Panc1 (cell line): ENCODE results near the gene NLRP14.

Experiments used
- POLR2AphosphoS5 ChIP-seq: IDR thresholded peaks from 2 replicates; pipeline ENCODE4 v1.6.1; 2012; ENCODE audit warnings: mild to moderate bottlenecking, low read depth, low read length, moderate library complexity
- SIN3A ChIP-seq: IDR thresholded peaks from 2 replicates; pipeline ENCODE4 v1.6.1; 2012; ENCODE audit warnings: low read depth, mild to moderate bottlenecking, low read length, moderate library complexity, borderline replicate concordance; ENCODE audit not compliant: insufficient read depth
- TCF7L2 ChIP-seq: IDR thresholded peaks from 2 replicates; pipeline ENCODE4 v1.6.1; 2011; ENCODE audit warnings: mild to moderate bottlenecking, low read depth, low read length, inconsistent platforms
- TF ChIP-seq, protein P1 (sequence below): fragments of 450-650 bp; IDR thresholded peaks from 2 replicates; pipeline ENCODE4 v1.5.1; 2017; ENCODE audit warnings: mild to moderate bottlenecking
- TF ChIP-seq, protein P2 (sequence below), 2 experiments: IDR thresholded peaks; 2 replicates each; pipeline ENCODE4 v1.6.1; 2011 to 2012; ENCODE audit warnings: low read depth in 2 of 2, control low read depth in 1 of 2, low read length in 1 of 2, mild to moderate bottlenecking in 1 of 2, moderate library complexity in 1 of 2; ENCODE audit not compliant: insufficient read depth in 1 of 2

DNA sequence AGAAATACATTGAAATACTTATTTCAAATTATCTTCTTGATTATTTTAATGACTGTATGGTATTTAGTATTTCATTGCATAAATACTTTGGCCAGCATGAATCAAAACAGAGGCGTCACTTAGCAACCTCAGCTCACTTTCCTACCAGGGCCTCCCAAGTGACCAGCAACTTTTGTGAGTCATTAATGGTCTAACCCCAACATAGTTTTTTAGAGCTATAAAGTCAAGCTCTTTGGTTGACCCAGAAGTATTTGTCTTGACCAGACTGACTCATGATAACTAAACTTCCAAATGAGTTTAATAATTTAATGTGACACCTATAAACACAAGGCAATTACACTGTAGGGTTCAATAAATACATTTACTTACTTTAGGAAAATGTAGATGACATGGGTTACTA lies 40.6 kb downstream of the NLRP14 start:
- TF ChIP-seq POLR2AphosphoS5 (no peak), SIN3A (no peak), TCF7L2 (no peak)
- TF ChIP-seq, protein P1, sequence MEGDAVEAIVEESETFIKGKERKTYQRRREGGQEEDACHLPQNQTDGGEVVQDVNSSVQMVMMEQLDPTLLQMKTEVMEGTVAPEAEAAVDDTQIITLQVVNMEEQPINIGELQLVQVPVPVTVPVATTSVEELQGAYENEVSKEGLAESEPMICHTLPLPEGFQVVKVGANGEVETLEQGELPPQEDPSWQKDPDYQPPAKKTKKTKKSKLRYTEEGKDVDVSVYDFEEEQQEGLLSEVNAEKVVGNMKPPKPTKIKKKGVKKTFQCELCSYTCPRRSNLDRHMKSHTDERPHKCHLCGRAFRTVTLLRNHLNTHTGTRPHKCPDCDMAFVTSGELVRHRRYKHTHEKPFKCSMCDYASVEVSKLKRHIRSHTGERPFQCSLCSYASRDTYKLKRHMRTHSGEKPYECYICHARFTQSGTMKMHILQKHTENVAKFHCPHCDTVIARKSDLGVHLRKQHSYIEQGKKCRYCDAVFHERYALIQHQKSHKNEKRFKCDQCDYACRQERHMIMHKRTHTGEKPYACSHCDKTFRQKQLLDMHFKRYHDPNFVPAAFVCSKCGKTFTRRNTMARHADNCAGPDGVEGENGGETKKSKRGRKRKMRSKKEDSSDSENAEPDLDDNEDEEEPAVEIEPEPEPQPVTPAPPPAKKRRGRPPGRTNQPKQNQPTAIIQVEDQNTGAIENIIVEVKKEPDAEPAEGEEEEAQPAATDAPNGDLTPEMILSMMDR: no peak
- TF ChIP-seq, protein P2, sequence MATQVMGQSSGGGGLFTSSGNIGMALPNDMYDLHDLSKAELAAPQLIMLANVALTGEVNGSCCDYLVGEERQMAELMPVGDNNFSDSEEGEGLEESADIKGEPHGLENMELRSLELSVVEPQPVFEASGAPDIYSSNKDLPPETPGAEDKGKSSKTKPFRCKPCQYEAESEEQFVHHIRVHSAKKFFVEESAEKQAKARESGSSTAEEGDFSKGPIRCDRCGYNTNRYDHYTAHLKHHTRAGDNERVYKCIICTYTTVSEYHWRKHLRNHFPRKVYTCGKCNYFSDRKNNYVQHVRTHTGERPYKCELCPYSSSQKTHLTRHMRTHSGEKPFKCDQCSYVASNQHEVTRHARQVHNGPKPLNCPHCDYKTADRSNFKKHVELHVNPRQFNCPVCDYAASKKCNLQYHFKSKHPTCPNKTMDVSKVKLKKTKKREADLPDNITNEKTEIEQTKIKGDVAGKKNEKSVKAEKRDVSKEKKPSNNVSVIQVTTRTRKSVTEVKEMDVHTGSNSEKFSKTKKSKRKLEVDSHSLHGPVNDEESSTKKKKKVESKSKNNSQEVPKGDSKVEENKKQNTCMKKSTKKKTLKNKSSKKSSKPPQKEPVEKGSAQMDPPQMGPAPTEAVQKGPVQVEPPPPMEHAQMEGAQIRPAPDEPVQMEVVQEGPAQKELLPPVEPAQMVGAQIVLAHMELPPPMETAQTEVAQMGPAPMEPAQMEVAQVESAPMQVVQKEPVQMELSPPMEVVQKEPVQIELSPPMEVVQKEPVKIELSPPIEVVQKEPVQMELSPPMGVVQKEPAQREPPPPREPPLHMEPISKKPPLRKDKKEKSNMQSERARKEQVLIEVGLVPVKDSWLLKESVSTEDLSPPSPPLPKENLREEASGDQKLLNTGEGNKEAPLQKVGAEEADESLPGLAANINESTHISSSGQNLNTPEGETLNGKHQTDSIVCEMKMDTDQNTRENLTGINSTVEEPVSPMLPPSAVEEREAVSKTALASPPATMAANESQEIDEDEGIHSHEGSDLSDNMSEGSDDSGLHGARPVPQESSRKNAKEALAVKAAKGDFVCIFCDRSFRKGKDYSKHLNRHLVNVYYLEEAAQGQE (IDR thresholded peaks at IDR 0.05; ENCODE audit: insufficient read depth in 1 of 2, low read depth in 2 of 2, low read length in 1 of 2): no peak
